ENCODE data around the gene RUSC2.

DNA sequence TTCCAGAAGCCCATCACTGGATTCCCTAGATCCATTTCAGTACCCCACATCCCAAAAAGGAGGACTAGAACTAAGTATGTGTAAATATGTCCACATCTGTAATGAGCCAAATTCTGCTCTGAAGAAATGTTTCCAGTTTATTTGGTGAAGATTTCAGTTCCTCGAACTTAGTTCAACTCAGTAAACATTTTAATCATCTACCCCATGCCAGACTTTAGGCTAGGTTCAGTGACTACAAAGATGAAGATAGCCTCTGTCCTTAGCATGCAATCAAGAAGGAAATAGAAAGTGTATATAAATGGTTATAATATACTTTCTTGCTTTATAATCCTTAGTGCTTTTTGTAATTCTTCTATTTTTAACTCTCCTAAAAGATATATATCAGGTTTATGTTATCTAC lies 21.5 kb downstream of the RUSC2 start:
- TF ChIP-seq, protein P1, sequence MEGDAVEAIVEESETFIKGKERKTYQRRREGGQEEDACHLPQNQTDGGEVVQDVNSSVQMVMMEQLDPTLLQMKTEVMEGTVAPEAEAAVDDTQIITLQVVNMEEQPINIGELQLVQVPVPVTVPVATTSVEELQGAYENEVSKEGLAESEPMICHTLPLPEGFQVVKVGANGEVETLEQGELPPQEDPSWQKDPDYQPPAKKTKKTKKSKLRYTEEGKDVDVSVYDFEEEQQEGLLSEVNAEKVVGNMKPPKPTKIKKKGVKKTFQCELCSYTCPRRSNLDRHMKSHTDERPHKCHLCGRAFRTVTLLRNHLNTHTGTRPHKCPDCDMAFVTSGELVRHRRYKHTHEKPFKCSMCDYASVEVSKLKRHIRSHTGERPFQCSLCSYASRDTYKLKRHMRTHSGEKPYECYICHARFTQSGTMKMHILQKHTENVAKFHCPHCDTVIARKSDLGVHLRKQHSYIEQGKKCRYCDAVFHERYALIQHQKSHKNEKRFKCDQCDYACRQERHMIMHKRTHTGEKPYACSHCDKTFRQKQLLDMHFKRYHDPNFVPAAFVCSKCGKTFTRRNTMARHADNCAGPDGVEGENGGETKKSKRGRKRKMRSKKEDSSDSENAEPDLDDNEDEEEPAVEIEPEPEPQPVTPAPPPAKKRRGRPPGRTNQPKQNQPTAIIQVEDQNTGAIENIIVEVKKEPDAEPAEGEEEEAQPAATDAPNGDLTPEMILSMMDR (conservative IDR thresholded peaks at IDR 0.05; ENCODE audit: low read depth, low read length) = no peak
- no peak for TF ChIP-seq EZH2 (IDR thresholded peaks at IDR 0.05; ENCODE audit: borderline replicate concordance, low read depth, low read length, poor library complexity, severe bottlenecking)
